Activated CD4-positive, alpha-beta T cell treated with anti-CD3 and anti-CD28 coated beads for 1 hour (primary cell): ENCODE measurements around the gene TAF11L3.
A peak's percentile ranks its signal among the peaks of the same experiment; 100 is the strongest.
"Not testable (repeated sequence)": the region's sequence is repeated elsewhere in the genome, so short reads cannot be mapped to it uniquely, and the experiment has no call there.

Experiments
- DNase-seq: peaks from one replicate; pipeline ENCODE4 v3.0.0-alpha.2; 2020

The TAF11L3 gene

DNA sequence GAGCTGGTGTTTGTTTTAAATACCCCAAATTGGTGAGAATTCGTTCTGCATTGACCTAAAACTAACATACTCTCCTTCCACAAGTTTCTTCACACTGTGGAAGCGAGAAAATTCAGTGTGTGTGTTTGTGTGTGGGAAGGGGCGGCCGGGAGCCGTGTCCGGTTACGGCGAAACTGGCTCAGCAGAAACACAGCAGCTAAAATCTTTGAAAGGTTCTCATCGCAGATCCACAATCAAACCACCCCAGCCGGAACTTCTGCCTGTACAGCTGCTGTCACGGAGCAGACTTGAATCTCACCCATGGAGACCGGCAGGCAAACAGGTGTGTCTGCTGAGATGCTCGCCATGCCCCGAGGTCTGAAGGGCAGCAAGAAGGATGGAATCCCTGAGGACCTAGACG lies at the start of gene TAF11L3:
Gene TAF11L3, plus strand, starts transcription at position 301 of the 400 bp plus-strand sequence.
- DNase-seq: not testable (repeated sequence)

- DNase-seq: no peak
Observed at GRCh38 chr5:17470064-17470463, 48.1 kb upstream of the TAF11L3 start.

GRCh38 chr5:17475064-17475463 lies 43.1 kb upstream of the TAF11L3 start:
- not testable (repeated sequence) for DNase-seq

- DNase-seq: no peak
Observed at GRCh38 chr5:17477043-17477442, 41.1 kb upstream of the TAF11L3 start.

- no peak for DNase-seq
Observed at GRCh38 chr5:17477573-17478265, 40.4 kb upstream of the TAF11L3 start.

DNA sequence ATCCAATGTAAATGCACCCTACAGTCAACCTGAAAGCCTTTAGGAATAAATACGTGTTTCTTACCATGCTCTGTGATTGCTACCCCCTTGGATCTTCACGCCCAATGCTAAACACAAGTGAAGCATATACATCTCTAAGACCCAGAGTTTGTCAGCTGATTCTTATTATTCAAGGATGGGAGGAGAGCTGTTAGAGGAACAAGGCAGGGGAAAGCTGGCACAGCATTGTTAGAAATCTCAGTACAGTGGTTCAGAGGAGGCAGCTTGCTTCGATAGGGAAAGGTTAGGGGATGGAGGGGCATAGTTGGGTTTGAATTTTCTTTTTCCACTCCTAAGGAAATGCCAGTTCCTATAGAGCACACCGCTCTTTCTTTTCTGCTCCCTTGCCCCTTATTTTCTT lies 36.8 kb upstream of the TAF11L3 start:
- no peak for DNase-seq

DNA sequence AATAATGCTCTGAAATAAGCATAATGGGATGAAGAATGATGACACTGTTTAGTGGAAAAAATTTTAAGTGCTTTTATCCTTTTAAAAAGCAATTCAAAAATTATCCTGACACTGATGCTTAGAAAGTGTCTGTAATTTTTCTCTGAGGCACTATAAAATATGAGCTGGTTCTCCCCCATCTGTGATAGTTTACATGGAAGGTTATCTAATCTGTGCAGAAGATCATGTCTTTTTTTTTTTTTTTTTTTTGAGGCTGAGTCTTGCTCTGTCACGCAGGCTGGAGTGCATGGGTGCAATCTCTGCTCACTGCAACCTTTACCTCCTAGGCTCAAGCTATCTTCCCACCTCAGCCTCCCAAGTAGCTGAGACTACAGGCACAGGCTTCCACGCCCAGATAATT lies 35.4 kb upstream of the TAF11L3 start:
- no peak for DNase-seq

- not testable (repeated sequence) for DNase-seq
Observed at GRCh38 chr5:17486464-17487173, 31.5 kb upstream of the TAF11L3 start.

DNA sequence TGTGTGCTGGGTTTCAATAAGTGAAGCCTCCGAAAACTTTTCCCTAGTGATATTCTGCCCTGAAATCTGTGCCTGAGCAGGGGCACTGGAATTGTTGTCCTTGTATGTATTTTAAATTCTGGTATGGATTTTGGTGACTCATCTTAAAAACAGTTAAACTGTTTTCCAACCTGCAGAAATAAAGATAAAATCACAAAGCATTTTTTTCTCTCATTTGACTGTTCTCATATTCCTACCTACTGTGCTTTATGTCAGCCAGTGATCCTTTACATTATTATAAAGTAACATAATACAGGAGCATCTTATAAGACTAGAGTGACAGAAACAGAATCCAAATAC lies 31.0 kb upstream of the TAF11L3 start:
- DNase-seq: no peak

DNA sequence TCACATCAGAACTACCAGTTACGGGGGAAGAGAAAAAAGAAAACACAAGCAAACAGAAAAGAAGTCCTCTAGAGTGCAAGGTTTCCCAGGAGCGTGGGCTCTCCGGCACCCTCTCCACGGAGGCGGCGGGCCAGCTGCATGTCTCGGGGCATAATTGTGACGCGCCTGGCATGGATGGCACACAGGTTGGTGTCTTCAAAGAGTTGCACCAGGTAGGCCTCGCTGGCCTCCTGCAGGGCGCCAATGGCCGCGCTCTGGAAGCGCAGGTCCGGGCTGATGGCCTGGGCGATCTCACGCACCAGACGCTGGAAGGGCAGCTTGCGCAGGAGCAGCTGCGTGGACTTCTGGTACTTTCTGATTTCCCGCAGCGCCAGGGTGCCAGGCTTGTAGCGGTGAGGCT lies 26.9 kb upstream of the TAF11L3 start:
- DNase-seq: not testable (repeated sequence)

- DNase-seq: no peak
Observed at GRCh38 chr5:17492770-17493169, 25.4 kb upstream of the TAF11L3 start.

- no peak for DNase-seq
Observed at GRCh38 chr5:17497446-17497845, 20.7 kb upstream of the TAF11L3 start.

GRCh38 chr5:17497931-17498330 lies 20.2 kb upstream of the TAF11L3 start, which contains the start of gene TAF11L2:
Gene TAF11L2 (plus strand): TSS chr5:17498231.
- DNase-seq: not testable (repeated sequence)

GRCh38 chr5:17511775-17512325 lies 6.3 kb upstream of the TAF11L3 start:
- no peak for DNase-seq

DNA sequence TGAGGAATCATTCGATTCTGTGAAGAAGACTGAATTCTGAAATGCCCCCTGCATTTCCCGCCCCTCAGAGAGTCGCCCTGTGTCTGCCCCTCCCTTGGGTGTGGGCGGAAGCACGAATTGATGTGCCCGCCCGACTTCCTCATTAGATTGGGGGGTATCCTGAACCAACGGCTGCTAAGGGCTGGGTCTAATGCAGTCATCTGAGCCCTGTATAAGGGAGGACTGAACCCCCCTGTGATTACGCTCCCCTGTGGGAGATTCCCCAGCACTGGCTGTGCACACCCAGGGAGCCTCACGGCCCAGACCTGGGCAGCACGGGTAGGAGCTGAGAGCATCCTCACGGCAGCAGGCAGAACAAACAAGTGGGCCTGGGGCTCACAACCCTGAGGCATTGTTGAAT lies 641 bp upstream of the TAF11L3 start:
- peak; percentile 16 for DNase-seq

- not testable (repeated sequence) for DNase-seq
Observed at GRCh38 chr5:17519508-17519907, 1.3 kb downstream of the TAF11L3 start.

GRCh38 chr5:17521501-17521900 lies 3.3 kb downstream of the TAF11L3 start, which contains the start of gene TAF11L4:
Gene TAF11L4 (plus strand): TSS chr5:17521801.
- not testable (repeated sequence) for DNase-seq

DNA sequence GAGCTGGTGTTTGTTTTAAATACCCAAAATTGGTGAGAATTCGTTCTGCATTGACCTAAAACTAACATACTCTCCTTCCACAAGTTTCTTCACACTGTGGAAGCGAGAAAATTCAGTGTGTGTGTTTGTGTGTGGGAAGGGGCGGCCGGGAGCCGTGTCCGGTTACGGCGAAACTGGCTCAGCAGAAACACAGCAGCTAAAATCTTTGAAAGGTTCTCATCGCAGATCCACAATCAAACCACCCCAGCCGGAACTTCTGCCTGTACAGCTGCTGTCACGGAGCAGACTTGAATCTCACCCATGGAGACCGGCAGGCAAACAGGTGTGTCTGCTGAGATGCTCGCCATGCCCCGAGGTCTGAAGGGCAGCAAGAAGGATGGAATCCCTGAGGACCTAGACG lies 6.8 kb downstream of the TAF11L3 start, which contains the start of gene TAF11L5:
Gene TAF11L5, plus strand, starts transcription at position 301 of the 400 bp plus-strand sequence.
- not testable (repeated sequence) for DNase-seq

- DNase-seq: not testable (repeated sequence)
Observed at GRCh38 chr5:17526504-17526903, 8.3 kb downstream of the TAF11L3 start.

DNA sequence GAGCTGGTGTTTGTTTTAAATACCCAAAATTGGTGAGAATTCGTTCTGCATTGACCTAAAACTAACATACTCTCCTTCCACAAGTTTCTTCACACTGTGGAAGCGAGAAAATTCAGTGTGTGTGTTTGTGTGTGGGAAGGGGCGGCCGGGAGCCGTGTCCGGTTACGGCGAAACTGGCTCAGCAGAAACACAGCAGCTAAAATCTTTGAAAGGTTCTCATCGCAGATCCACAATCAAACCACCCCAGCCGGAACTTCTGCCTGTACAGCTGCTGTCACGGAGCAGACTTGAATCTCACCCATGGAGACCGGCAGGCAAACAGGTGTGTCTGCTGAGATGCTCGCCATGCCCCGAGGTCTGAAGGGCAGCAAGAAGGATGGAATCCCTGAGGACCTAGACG lies 10.2 kb downstream of the TAF11L3 start, which contains the start of gene TAF11L6:
Gene TAF11L6, plus strand, starts transcription at position 301 of the 400 bp plus-strand sequence.
- not testable (repeated sequence) for DNase-seq
